Stimulated activated CD8-positive, alpha-beta memory T cell treated with anti-CD3 and anti-CD28 coated beads, Interleukin-2, amount 100 ng/mL, for 1 hour (primary cell): ENCODE data around the gene ADGRV1.

Source experiments
- DNase-seq, 2 donors: peaks; one replicate each; pipeline ENCODE4 v3.0.0-alpha.2; 2020; ENCODE audit warnings: low read depth in 2 of 2

The ADGRV1 gene

GRCh38 chr5:91132550-91132949 lies 574.0 kb downstream of the ADGRV1 start:
- no peak for DNase-seq

- DNase-seq: no peak
Observed at GRCh38 chr5:91133183-91133582, 574.6 kb downstream of the ADGRV1 start.

GRCh38 chr5:91135475-91136248 lies 577.1 kb downstream of the ADGRV1 start:
- no peak for DNase-seq

- DNase-seq: no peak
Observed at GRCh38 chr5:91136271-91136670, 577.7 kb downstream of the ADGRV1 start.

GRCh38 chr5:91137647-91138046 lies 579.0 kb downstream of the ADGRV1 start:
- DNase-seq: no peak

- DNase-seq: no peak
Observed at GRCh38 chr5:91139572-91140200, 581.1 kb downstream of the ADGRV1 start.

GRCh38 chr5:91140657-91141056 lies 582.1 kb downstream of the ADGRV1 start:
- no peak for DNase-seq

- no peak for DNase-seq
Observed at GRCh38 chr5:91141642-91142041, 583.0 kb downstream of the ADGRV1 start.

- DNase-seq: no peak
Observed at GRCh38 chr5:91142386-91142785, 583.8 kb downstream of the ADGRV1 start.

- DNase-seq: no peak
Observed at GRCh38 chr5:91142819-91143218, 584.2 kb downstream of the ADGRV1 start.

GRCh38 chr5:91143840-91144239 lies 585.2 kb downstream of the ADGRV1 start:
- no peak for DNase-seq

- DNase-seq: no peak
Observed at GRCh38 chr5:91144491-91145332, 586.1 kb downstream of the ADGRV1 start.

GRCh38 chr5:91145333-91145620 lies 586.7 kb downstream of the ADGRV1 start:
- DNase-seq: no peak

GRCh38 chr5:91146230-91146629 lies 587.6 kb downstream of the ADGRV1 start:
- DNase-seq: no peak

GRCh38 chr5:91146905-91147600 lies 588.5 kb downstream of the ADGRV1 start:
- DNase-seq: no peak

- DNase-seq: no peak
Observed at GRCh38 chr5:91150234-91150633, 591.6 kb downstream of the ADGRV1 start.

GRCh38 chr5:91150636-91151035 lies 592.0 kb downstream of the ADGRV1 start:
- no peak for DNase-seq

- DNase-seq: no peak
Observed at GRCh38 chr5:91151947-91152346, 593.4 kb downstream of the ADGRV1 start.

GRCh38 chr5:91154338-91154737 lies 595.7 kb downstream of the ADGRV1 start:
- no peak for DNase-seq

- no peak for DNase-seq
Observed at GRCh38 chr5:91155274-91155673, 596.7 kb downstream of the ADGRV1 start.

GRCh38 chr5:91156242-91156641 lies 597.6 kb downstream of the ADGRV1 start:
- no peak for DNase-seq

GRCh38 chr5:91158011-91158410 lies 599.4 kb downstream of the ADGRV1 start:
- no peak for DNase-seq
